Uterus (tissue), 4 donors: ENCODE data around the gene KCNQ1. TPM values are rescaled to one million over a fixed set of nuclear protein-coding genes. Genes with fewer than 3 reads are reported as not detected.

Source experiments
- DNase-seq, 2 donors: peaks; one replicate each; pipeline ENCODE4 v3.0.0-alpha.2; 2019 to 2020
- H3K27ac ChIP-seq, 2 donors: fragments of 200-600 bp; sonication (generic); 1 replicate in 1 of 2; 2 replicates in 1 of 2; pipeline ENCODE4 v1.5.1; 2016 to 2018
- H3K27me3 ChIP-seq, 2 donors: fragments of 200-600 bp; sonication (generic); one replicate each; pipeline ENCODE4 v1.5.1; 2018 to 2019; ENCODE audit warnings: control low read depth in 1 of 2
- H3K36me3 ChIP-seq, 2 donors: fragments of 200-600 bp; sonication (generic); one replicate each; pipeline ENCODE4 v1.5.1; 2019; ENCODE audit warnings: control low read depth in 1 of 2
- H3K4me1 ChIP-seq, 2 donors: fragments of 200-600 bp; sonication (generic); one replicate each; pipeline ENCODE4 v1.5.1; 2018 to 2019; ENCODE audit warnings: control low read depth in 1 of 2
- H3K4me3 ChIP-seq, 2 donors: fragments of 200-600 bp; sonication (generic); 1 replicate in 1 of 2; 2 replicates in 1 of 2; pipeline ENCODE4 v1.5.1; 2018 to 2019; ENCODE audit warnings: mild to moderate bottlenecking in 1 of 2
- H3K9me3 ChIP-seq, 2 donors: fragments of 200-600 bp; sonication (generic); one replicate each; pipeline ENCODE4 v1.5.1; 2019; ENCODE audit warnings: control low read depth in 1 of 2
- CTCF ChIP-seq, 4 experiments: fragments of 200-600 bp in 2 of 4; fragments of 450-650 bp in 2 of 4; sonication (generic) in 2 of 4; IDR thresholded peaks; one replicate each; pipeline ENCODE4 v1.5.1; 2016 to 2019; ENCODE audit warnings: antibody characterized with exemption in 4 of 4, mild to moderate bottlenecking in 2 of 4, moderate library complexity in 1 of 4
- POLR2A ChIP-seq, 2 donors: fragments of 450-650 bp; IDR thresholded peaks; one replicate each; pipeline ENCODE4 v1.6.1; 2016; ENCODE audit warnings: antibody characterized with exemption in 2 of 2, mild to moderate bottlenecking in 1 of 2, moderate library complexity in 1 of 2
- intact Hi-C: fragments of 100-400 bp; cut with DNase I; formaldehyde crosslinking; loops from one replicate; pipeline ENCODE4 v1.15.1; 2023; ENCODE audit warnings: low total_unique reads
- total RNA-seq, 4 donors: library from RNA; depleted of rRNA in 3 of 4; stranded (reverse); fragments of >200 nt in 3 of 4; gene quantifications; one replicate each; pipeline versions ENCODE4 v1.1.0 to v1.2.4, GENCODE V29; 2014 to 2023
- donor health status: DM: yes; HTN: yes; CAD: no.

Gene KCNQ1
- total RNA-seq, 4 donors from 2014 or later = 2.6 to 10.4 (median 5.4) TPM

- H3K4me1 ChIP-seq = no peaks in the 10 kb centered on the region
- no peaks in the 10 kb centered on the region for H3K27me3 ChIP-seq
- H3K9me3 ChIP-seq = no peaks in the 10 kb centered on the region
- no peak overlapping the region for H3K27ac ChIP-seq
- no peak overlapping the region for H3K4me3 ChIP-seq
- intact Hi-C loops = no loop called here
- no peaks in the 10 kb centered on the region for H3K36me3 ChIP-seq
- no peak for TF ChIP-seq CTCF (IDR thresholded peaks at IDR 0.05)
- no peak for TF ChIP-seq POLR2A (IDR thresholded peaks at IDR 0.05)
- no peak for DNase-seq
Measured at GRCh38 chr11:2730272-2731129, 285.7 kb downstream of the KCNQ1 start.

- intact Hi-C loops = no loop called here
Measured at GRCh38 chr11:2731130-2732125, 286.6 kb downstream of the KCNQ1 start.

GRCh38 chr11:2732261-2732939, 287.6 kb downstream of the KCNQ1 start:
- DNase-seq = no peak
- no peaks in the 10 kb centered on the region for H3K9me3 ChIP-seq
- no peak for TF ChIP-seq POLR2A (IDR thresholded peaks at IDR 0.05)
- no peak for TF ChIP-seq CTCF (IDR thresholded peaks at IDR 0.05)
- no peaks in the 10 kb centered on the region for H3K4me1 ChIP-seq
- H3K36me3 ChIP-seq = no peaks in the 10 kb centered on the region
- no peak overlapping the region for H3K4me3 ChIP-seq
- H3K27me3 ChIP-seq = no peaks in the 10 kb centered on the region
- H3K27ac ChIP-seq = no peak overlapping the region
- intact Hi-C loops = no loop called here

More at GRCh38 chr11:2731130-2732125, 286.6 kb downstream of the KCNQ1 start:
- Histone ChIP-seq H3K27ac (no peak overlapping the region), H3K36me3 (no peaks in the 10 kb centered on the region), H3K9me3 (no peaks in the 10 kb centered on the region), H3K27me3 (no peaks in the 10 kb centered on the region), H3K4me1 (no peaks in the 10 kb centered on the region), H3K4me3 (no peak overlapping the region)
- TF ChIP-seq CTCF (IDR thresholded peaks at IDR 0.05) (no peak), POLR2A (IDR thresholded peaks at IDR 0.05) (no peak)
- DNase-seq = no peak

- Histone ChIP-seq H3K9me3 (no peaks in the 10 kb centered on the region), H3K36me3 (no peaks in the 10 kb centered on the region), H3K27me3 (no peaks in the 10 kb centered on the region), H3K4me3 (no peak overlapping the region), H3K4me1 (no peaks in the 10 kb centered on the region), H3K27ac (no peak overlapping the region)
- DNase-seq = no peak
- no peak for TF ChIP-seq POLR2A (IDR thresholded peaks at IDR 0.05)
- TF ChIP-seq CTCF (IDR thresholded peaks at IDR 0.05) = no peak
- intact Hi-C loops = no loop called here
Measured at GRCh38 chr11:2732940-2733628, 288.3 kb downstream of the KCNQ1 start.
